Gastrocnemius medialis (tissue), 4 donors: Measurements from ENCODE around the gene C4orf36. TPM values are rescaled to one million over a fixed set of nuclear protein-coding genes. Genes with fewer than 3 reads are reported as not detected.

Experiments
- ATAC-seq, 2 donors: fragments of 150-250 bp; one replicate each; pipeline ENCODE4 v1.9.1; 2016
- DNase-seq, 2 donors: peaks; one replicate each; pipeline ENCODE4 v3.0.0-alpha.2; 2019
- H3K27ac ChIP-seq, 4 donors: fragments of 200-600 bp; sonication (generic); 1 replicate in 1 of 4; 2 replicates in 3 of 4; pipeline ENCODE4 v1.5.1; 2016 to 2018; ENCODE audit warnings: mild to moderate bottlenecking in 2 of 4, moderate library complexity in 1 of 4
- H3K27me3 ChIP-seq, 3 donors: fragments of 200-600 bp; sonication (generic) in 2 of 3; 1 replicate in 1 of 3; 2 replicates in 2 of 3; pipeline versions ENCODE4 v1.5.1 to v1.6.0; 2016 to 2019; ENCODE audit warnings: mild to moderate bottlenecking in 1 of 3, moderate library complexity in 1 of 3
- H3K36me3 ChIP-seq, 2 donors: fragments of 200-600 bp; sonication (generic) in 1 of 2; one replicate each; pipeline ENCODE4 v1.5.1; 2017 to 2018
- H3K4me1 ChIP-seq, 2 donors: fragments of 200-600 bp; sonication (generic) in 1 of 2; one replicate each; pipeline ENCODE4 v1.5.1; 2016 to 2017; ENCODE audit warnings: mild to moderate bottlenecking in 2 of 2
- H3K4me3 ChIP-seq, 4 donors: fragments of 200-600 bp; sonication (generic) in 3 of 4; 1 replicate in 1 of 4; 2 replicates in 3 of 4; pipeline ENCODE4 v1.5.1; 2016 to 2019; ENCODE audit warnings: mild to moderate bottlenecking in 2 of 4
- H3K9me3 ChIP-seq, 3 donors: fragments of 200-600 bp; sonication (generic) in 2 of 3; 1 replicate in 1 of 3; 2 replicates in 2 of 3; pipeline ENCODE4 v1.5.1; 2016 to 2019
- CTCF ChIP-seq, 5 experiments: fragments of 450-650 bp in 3 of 5; fragments of 200-600 bp in 2 of 5; sonication (generic) in 2 of 5; IDR thresholded peaks in 4 of 5; conservative IDR thresholded peaks in 1 of 5; 1 replicate in 4 of 5; 2 replicates in 1 of 5; pipeline ENCODE4 v1.5.1; 2016 to 2019; ENCODE audit warnings: antibody characterized with exemption in 5 of 5, mild to moderate bottlenecking in 3 of 5, moderate library complexity in 3 of 5
- POLR2A ChIP-seq, 2 donors: fragments of 450-650 bp; IDR thresholded peaks; one replicate each; pipeline ENCODE4 v1.6.1; 2017; ENCODE audit warnings: antibody characterized with exemption in 2 of 2, mild to moderate bottlenecking in 2 of 2, moderate library complexity in 2 of 2
- in situ Hi-C, 4 donors: fragments of 200-750 bp; cut with MboI; loops; one replicate each; pipeline versions ENCODE4 v1.15.0 to v1.8.0; 2017; ENCODE audit warnings: low sequenced_read_pairs in 4 of 4
- intact Hi-C: fragments of 100-400 bp; cut with DNase I; formaldehyde crosslinking; loops from one replicate; pipeline ENCODE4 v1.15.1; 2023; ENCODE audit warnings: low total_unique reads
- total RNA-seq, 4 donors: library from RNA; depleted of rRNA; stranded (reverse); fragments of >200 nt; gene quantifications; one replicate each; pipeline versions ENCODE4 v1.1.0 to v1.2.3, GENCODE V29; 2016

The C4orf36 gene
- total RNA-seq, 4 donors from 2014 or later = 0.38 TPM; not detected in 3

- in situ Hi-C loops (no loop called here), intact Hi-C loops (no loop called here)
- ATAC-seq (no peak), DNase-seq (no peak)
- Histone ChIP-seq H3K27ac (no peak overlapping the region), H3K9me3 (no peaks in the 10 kb centered on the region), H3K36me3 (no peaks in the 10 kb centered on the region), H3K4me3 (no peak overlapping the region), H3K27me3 (no peaks in the 10 kb centered on the region), H3K4me1 (peaks cover 12 to 16% of the 10 kb centered on the region in 2 donors)
- TF ChIP-seq CTCF (IDR thresholded peaks at IDR 0.05 in 4 of 5, conservative IDR thresholded peaks at IDR 0.05 in 1 of 5) (no peak), POLR2A (IDR thresholded peaks at IDR 0.05) (no peak)
Measured at GRCh38 chr4:86909546-86910295, 17.5 kb upstream of the C4orf36 start.

GRCh38 chr4:86908251-86908657 lies 16.0 kb upstream of the C4orf36 start:
- in situ Hi-C loops (no loop called here), intact Hi-C loops (no loop called here)
- no peaks in the 10 kb centered on the region for H3K36me3 ChIP-seq
- DNase-seq (no peak), ATAC-seq (peak in 1 of 2 donors; percentile 64)
- H3K27me3 ChIP-seq = no peaks in the 10 kb centered on the region
- peak overlapping the region in 2 of 4 donors; percentile 9 to 21 for H3K4me3 ChIP-seq
- H3K27ac ChIP-seq = peak overlapping the region; percentile 38 to 61 (median 46)
- H3K4me1 ChIP-seq = peaks cover 12 to 16% of the 10 kb centered on the region in 2 donors
- no peak for TF ChIP-seq CTCF (IDR thresholded peaks at IDR 0.05 in 4 of 5, conservative IDR thresholded peaks at IDR 0.05 in 1 of 5)
- no peak for TF ChIP-seq POLR2A (IDR thresholded peaks at IDR 0.05)
- no peaks in the 10 kb centered on the region for H3K9me3 ChIP-seq

- H3K4me3 ChIP-seq = no peak overlapping the region
- TF ChIP-seq CTCF (IDR thresholded peaks at IDR 0.05 in 4 of 5, conservative IDR thresholded peaks at IDR 0.05 in 1 of 5) (no peak), POLR2A (IDR thresholded peaks at IDR 0.05) (no peak)
- H3K27ac ChIP-seq = no peak overlapping the region
- no peaks in the 10 kb centered on the region for H3K36me3 ChIP-seq
- ATAC-seq (no peak), DNase-seq (no peak)
- intact Hi-C loops = no loop called here
- peaks cover 0 to under 1% of the 10 kb centered on the region in 2 donors for H3K4me1 ChIP-seq
- in situ Hi-C loops = no loop called here
- H3K9me3 ChIP-seq = no peaks in the 10 kb centered on the region
- H3K27me3 ChIP-seq = no peaks in the 10 kb centered on the region
Measured at GRCh38 chr4:86901864-86902263, 9.6 kb upstream of the C4orf36 start.

- intact Hi-C loops (loop anchor here (10.0 kb wide), 2 partner anchors 304 to 336 kb away; partner anchors contain the start of gene PTPN13), in situ Hi-C loops (loop anchor here (5.0 kb wide), 1 partner anchor 401 kb away; no protein-coding TSS in a partner anchor)
- Histone ChIP-seq H3K36me3 (no peaks in the 10 kb centered on the region), H3K4me1 (peaks cover 4 to 8% of the 10 kb centered on the region in 2 donors), H3K9me3 (no peaks in the 10 kb centered on the region), H3K27ac (no peak overlapping the region), H3K4me3 (no peak overlapping the region), H3K27me3 (no peaks in the 10 kb centered on the region)
- no peak for TF ChIP-seq POLR2A (IDR thresholded peaks at IDR 0.05)
- peak in 2 of 5 experiments; percentile 14 to 20 for TF ChIP-seq CTCF (IDR thresholded peaks at IDR 0.05 in 4 of 5, conservative IDR thresholded peaks at IDR 0.05 in 1 of 5)
- ATAC-seq = no peak
- no peak for DNase-seq
Measured at GRCh38 chr4:86898562-86898961, 6.3 kb upstream of the C4orf36 start.
